GM23338 (cell line): Measurements from ENCODE around the gene TADA2A. TPM values are rescaled to one million over a fixed set of nuclear protein-coding genes. Genes with fewer than 3 reads are reported as not detected.

Experiments
- ATAC-seq: fragments of 200-7000 bp; cut with Tn5 transposase; 3 replicates; pipeline ENCODE4 v1.9.1; 2020
- DNase-seq: peaks from one replicate; pipeline ENCODE4 v3.0.0-alpha.2; 2015; ENCODE audit warnings: low spot score
- H2AFZ ChIP-seq: fragments of 200-600 bp; sonication (generic); 2 replicates; pipeline ENCODE4 v1.8.0; 2016; ENCODE audit warnings: antibody characterized with exemption, mild to moderate bottlenecking, moderate library complexity
- H3F3A ChIP-seq: fragments of 200-600 bp; sonication (generic); replicated peaks from 2 replicates; pipeline ENCODE4 v1.8.0; 2017; ENCODE audit warnings: antibody characterized with exemption, mixed run types, low read depth
- H3K27ac ChIP-seq: fragments of 200-600 bp; sonication (generic); 2 replicates; pipeline ENCODE4 v1.6.1; 2016; ENCODE audit warnings: low read depth
- H3K27me3 ChIP-seq: fragments of 200-600 bp; sonication (generic); 2 replicates; pipeline ENCODE4 v1.8.0; 2016; ENCODE audit warnings: mild to moderate bottlenecking, mixed run types, moderate library complexity; ENCODE audit not compliant: insufficient read depth
- H3K36me3 ChIP-seq: fragments of 200-600 bp; sonication (generic); 2 replicates; pipeline ENCODE4 v1.8.0; 2016; ENCODE audit warnings: mild to moderate bottlenecking; ENCODE audit not compliant: insufficient read depth
- H3K4me1 ChIP-seq: fragments of 200-600 bp; sonication (generic); 2 replicates; pipeline ENCODE4 v1.8.0; 2016; ENCODE audit warnings: mild to moderate bottlenecking, moderate library complexity; ENCODE audit not compliant: insufficient read depth
- H3K4me2 ChIP-seq: fragments of 200-600 bp; sonication (generic); 2 replicates; pipeline ENCODE4 v1.7.1; 2017; ENCODE audit warnings: mixed run types
- H3K4me3 ChIP-seq: fragments of 200-600 bp; sonication (generic); 2 replicates; pipeline ENCODE4 v1.6.1; 2016; ENCODE audit warnings: mixed run types
- H3K79me2 ChIP-seq: fragments of 200-600 bp; sonication (generic); replicated peaks from 2 replicates; pipeline ENCODE4 v1.8.0; 2017; ENCODE audit warnings: mild to moderate bottlenecking; ENCODE audit not compliant: insufficient read depth
- H3K9me2 ChIP-seq: fragments of 200-600 bp; sonication (generic); 2 replicates; pipeline ENCODE4 v1.8.0; 2017; ENCODE audit not compliant: insufficient read depth
- H4K20me1 ChIP-seq: fragments of 200-600 bp; sonication (generic); replicated peaks from 2 replicates; pipeline ENCODE4 v1.8.0; 2017; ENCODE audit warnings: mild to moderate bottlenecking; ENCODE audit not compliant: insufficient read depth
- H3K27ac Mint-ChIP-seq: 2 replicates; pipeline ENCODE4 v1.8.0; 2020; ENCODE audit warnings: inconsistent platforms, mild to moderate bottlenecking, moderate library complexity, mixed read lengths
- H3K27me3 Mint-ChIP-seq: 3 replicates; pipeline ENCODE4 v1.8.0; 2022; ENCODE audit warnings: low read depth, mild to moderate bottlenecking, moderate library complexity, mixed read lengths, inconsistent platforms; ENCODE audit not compliant: insufficient read depth, poor library complexity
- H3K36me3 Mint-ChIP-seq: 3 replicates; pipeline ENCODE4 v1.8.0; 2021; ENCODE audit warnings: low read depth, mild to moderate bottlenecking, inconsistent platforms, moderate library complexity, mixed read lengths
- H3K4me1 Mint-ChIP-seq: 3 replicates; pipeline ENCODE4 v1.8.0; 2020; ENCODE audit warnings: mild to moderate bottlenecking, inconsistent platforms, mixed read lengths
- H3K4me3 Mint-ChIP-seq: 3 replicates; pipeline ENCODE4 v1.8.0; 2021; ENCODE audit warnings: moderate library complexity, mild to moderate bottlenecking, inconsistent platforms, mixed read lengths
- H3K9me3 Mint-ChIP-seq: 3 replicates; pipeline ENCODE4 v1.8.0; 2020; ENCODE audit warnings: moderate library complexity, mild to moderate bottlenecking, inconsistent platforms, mixed read lengths
- CREB1 ChIP-seq: fragments of 250-450 bp; sonication (Bioruptor Pico); IDR thresholded peaks from 2 replicates; pipeline ENCODE4 v1.5.0; 2020; ENCODE audit warnings: low read depth, mild to moderate bottlenecking, moderate library complexity
- EZH2 ChIP-seq: fragments of 200-600 bp; sonication (generic); IDR thresholded peaks from one replicate; pipeline ENCODE4 v1.8.0; 2017; ENCODE audit warnings: antibody characterized with exemption, mild to moderate bottlenecking, low read depth; ENCODE audit not compliant: unreplicated experiment
- JUNB ChIP-seq: IDR thresholded peaks from one replicate; pipeline ENCODE4 v1.6.1; 2016; ENCODE audit warnings: antibody characterized with exemption; ENCODE audit not compliant: unreplicated experiment
- POLR2AphosphoS5 ChIP-seq: IDR thresholded peaks from 2 replicates; pipeline ENCODE4 v1.6.1; 2016; ENCODE audit warnings: antibody characterized with exemption, low read depth
- REST ChIP-seq: IDR thresholded peaks from one replicate; pipeline ENCODE4 v1.6.1; 2018; ENCODE audit warnings: antibody characterized with exemption; ENCODE audit not compliant: unreplicated experiment
- STAT1 ChIP-seq: IDR thresholded peaks from one replicate; pipeline ENCODE4 v1.6.1; 2016; ENCODE audit warnings: antibody characterized with exemption; ENCODE audit not compliant: unreplicated experiment
- ZNF114 ChIP-seq: fragments of 250-450 bp; sonication (Bioruptor Pico); IDR thresholded peaks from 2 replicates; pipeline ENCODE4 v1.5.0; 2020; ENCODE audit warnings: mild to moderate bottlenecking, moderate library complexity
- ZNF331 ChIP-seq: fragments of 250-450 bp; sonication (Bioruptor Pico); IDR thresholded peaks from 2 replicates; pipeline ENCODE4 v1.5.0; 2020; ENCODE audit warnings: low read depth, mild to moderate bottlenecking, moderate library complexity
- ZNF462 ChIP-seq: fragments of 250-450 bp; sonication (Bioruptor Pico); IDR thresholded peaks from 2 replicates; pipeline ENCODE4 v1.5.0; 2020; ENCODE audit warnings: mild to moderate bottlenecking, moderate library complexity
- polyA plus RNA-seq: library from polyadenylated mRNA; unstranded; fragments of >200 nt; fragmentation: Nextera tagmentation; extraction: Ambion mirVana; gene quantifications from 2 replicates; pipeline ENCODE4 v1.2.1, GENCODE V29; 2016
- total RNA-seq: library from RNA; depleted of rRNA; stranded (reverse); fragments of >200 nt; shearing (Covaris generic); gene quantifications from 2 replicates; pipeline ENCODE4 v1.2.3, GENCODE V29; 2014

Gene TADA2A
- total and polyA plus RNA-seq, 2 experiments from 2014 or later, result 14.5 to 17.1 TPM

GRCh38 chr17:37429039-37429438 is 22.4 kb downstream of the TADA2A start:
- no peaks in the 10 kb centered on the region for H3K4me1 ChIP-seq
- DNase-seq (no peak), ATAC-seq (no peak)
- Mint-ChIP-seq H3K4me1 (no peaks in the 10 kb centered on the region), H3K27ac (no peak overlapping the region), H3K36me3 (peaks cover 38% of the 10 kb centered on the region), H3K9me3 (no peaks in the 10 kb centered on the region), H3K4me3 (no peak overlapping the region), H3K27me3 (no peaks in the 10 kb centered on the region)
- H3K36me3 ChIP-seq, result peaks cover 12% of the 10 kb centered on the region
- no peaks in the 10 kb centered on the region for H3K27me3 ChIP-seq
- H3K79me2 ChIP-seq, result no peaks in the 10 kb centered on the region
- H2AFZ ChIP-seq, result no peak overlapping the region
- H3K27ac ChIP-seq, result no peak overlapping the region
- H3K4me3 ChIP-seq, result no peak overlapping the region
- no peak overlapping the region for H3K4me2 ChIP-seq
- TF ChIP-seq CREB1 (CRISPR knock-in tag) (no peak), REST (no peak), EZH2 (no peak), JUNB (no peak), STAT1 (no peak), ZNF331 (no peak)
- H4K20me1 ChIP-seq, result 0 out of 2 replicates have a peak, but pooled peaks cover 3% of the 10 kb centered on the region
- no peaks in the 10 kb centered on the region for H3K9me2 ChIP-seq
- no peaks in the 10 kb centered on the region for H3F3A ChIP-seq

DNA sequence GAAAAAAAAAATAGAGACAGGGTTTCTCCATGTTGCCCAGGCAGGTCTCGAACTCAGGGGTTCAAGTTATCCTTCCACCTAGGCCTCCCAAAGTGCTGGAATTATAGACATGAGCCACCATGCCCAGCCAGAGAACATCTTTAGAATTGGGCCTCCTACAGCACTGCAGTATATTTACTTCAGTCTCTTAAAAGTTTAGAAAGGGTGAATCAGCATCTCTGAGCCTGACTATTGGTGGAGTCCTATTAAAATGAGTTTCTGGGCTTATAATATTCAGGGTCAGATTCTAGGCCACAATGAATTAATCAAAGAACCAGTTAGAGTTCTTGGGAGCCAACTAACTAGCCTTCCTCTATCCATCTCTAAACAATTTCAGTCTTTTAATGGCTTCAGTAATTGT is 22.8 kb downstream of the TADA2A start:
- H3K27ac ChIP-seq, result peak overlapping the region; percentile 58; the same call in 1 of the 2 replicates
- no peaks in the 10 kb centered on the region for H3K9me2 ChIP-seq
- Mint-ChIP-seq H3K4me1 (no peaks in the 10 kb centered on the region), H3K27me3 (no peaks in the 10 kb centered on the region), H3K9me3 (no peaks in the 10 kb centered on the region), H3K27ac (0 out of 2 replicates have a peak overlapping the region, but pooled peaks have one; percentile 76), H3K4me3 (no peak overlapping the region), H3K36me3 (peaks cover 38% of the 10 kb centered on the region)
- H2AFZ ChIP-seq, result no peak overlapping the region
- 0 out of 2 replicates have a peak, but pooled peaks cover 3% of the 10 kb centered on the region for H4K20me1 ChIP-seq
- no peaks in the 10 kb centered on the region for H3K27me3 ChIP-seq
- no peak overlapping the region for H3K4me3 ChIP-seq
- no peaks in the 10 kb centered on the region for H3K79me2 ChIP-seq
- DNase-seq (no peak), ATAC-seq (no peak)
- H3K4me1 ChIP-seq, result no peaks in the 10 kb centered on the region
- no peak for TF ChIP-seq REST
- TF ChIP-seq POLR2AphosphoS5, result no peak
- TF ChIP-seq ZNF114 (CRISPR knock-in tag), result no peak
- TF ChIP-seq EZH2, result no peak
- no peak for TF ChIP-seq ZNF462 (CRISPR knock-in tag)
- H3K36me3 ChIP-seq, result peaks cover 12% of the 10 kb centered on the region
- H3K4me2 ChIP-seq, result no peak overlapping the region
- no peaks in the 10 kb centered on the region for H3F3A ChIP-seq
